Thymus (tissue), 11 donors: ENCODE results near the gene UST. TPM values are rescaled to one million over a fixed set of nuclear protein-coding genes. Genes with fewer than 3 reads are reported as not detected.
A peak's percentile ranks its signal among the peaks of the same experiment; 100 is the strongest.

Experiments used
- DNase-seq, 9 donors: peaks; one replicate each; pipeline ENCODE4 v3.0.0-alpha.2; 2013; ENCODE audit warnings: low spot score in 9 of 9, low read depth in 6 of 9, missing footprints in 1 of 9
- H3K27ac ChIP-seq, 2 donors: one replicate each; pipeline ENCODE4 v1.5.1; 2013; ENCODE audit warnings: control low read depth in 1 of 2, low read depth in 1 of 2, low read length in 1 of 2, mild to moderate bottlenecking in 1 of 2, moderate library complexity in 1 of 2
- H3K27me3 ChIP-seq, 2 donors: one replicate each; pipeline ENCODE4 v1.5.1; 2013; ENCODE audit warnings: low read length in 1 of 2; ENCODE audit not compliant: control insufficient read depth in 2 of 2, insufficient read depth in 1 of 2
- H3K36me3 ChIP-seq, 2 donors: one replicate each; pipeline ENCODE4 v1.5.1; 2013; ENCODE audit warnings: low read length in 1 of 2, mild to moderate bottlenecking in 1 of 2, moderate library complexity in 1 of 2; ENCODE audit not compliant: control insufficient read depth in 2 of 2, insufficient read depth in 2 of 2
- H3K4me1 ChIP-seq, 2 donors: one replicate each; pipeline ENCODE4 v1.5.1; 2013; ENCODE audit warnings: low read length in 2 of 2; ENCODE audit not compliant: control insufficient read depth in 2 of 2, insufficient read depth in 2 of 2
- H3K4me3 ChIP-seq, 2 donors: one replicate each; pipeline ENCODE4 v1.5.1; 2013; ENCODE audit warnings: low read length in 2 of 2, control low read depth in 1 of 2, mild to moderate bottlenecking in 1 of 2
- H3K9me3 ChIP-seq, 2 donors: one replicate each; pipeline ENCODE4 v1.5.1; 2013; ENCODE audit warnings: low read length in 1 of 2, mild to moderate bottlenecking in 1 of 2; ENCODE audit not compliant: control insufficient read depth in 2 of 2, insufficient read depth in 1 of 2
- WGBS: extraction: QIAGEN DNeasy Blood & Tissue Kit; methylation state at CpG from one replicate; pipeline ENCODE4 v1.1.7; 2013; 5-methylcytosine and 5-hydroxymethylcytosine counted together
- polyA plus RNA-seq: library from polyadenylated mRNA; stranded (reverse); fragments of 200-250 nt; gene quantifications from one replicate; pipeline ENCODE4 v1.2.3, GENCODE V29; 2013
- total RNA-seq: library from RNA; stranded (reverse); fragments of 120-200 nt; gene quantifications from one replicate; pipeline ENCODE4 v1.2.4, GENCODE V29; 2013
- donor health status: healthy.

Gene UST
- total and polyA plus RNA-seq, 2 donors, result 6.3 to 8.0 TPM

- 98% methylated on average over 1 of the region's 1 CpG for WGBS
- H3K27ac ChIP-seq, result no peak overlapping the region
- no peaks in the 10 kb centered on the region for H3K27me3 ChIP-seq
- H3K4me3 ChIP-seq, result no peak overlapping the region
- no peaks in the 10 kb centered on the region for H3K9me3 ChIP-seq
- no peaks in the 10 kb centered on the region for H3K36me3 ChIP-seq
- H3K4me1 ChIP-seq, result no peaks in the 10 kb centered on the region
- no peak for DNase-seq
Measured at GRCh38 chr6:148943451-148943850, 196.6 kb downstream of the UST start.

- no peak overlapping the region for H3K4me3 ChIP-seq
- H3K27ac ChIP-seq, result no peak overlapping the region
- 99% methylated on average over 1 of the region's 1 CpG for WGBS
- DNase-seq, result no peak
- no peaks in the 10 kb centered on the region for H3K4me1 ChIP-seq
- no peaks in the 10 kb centered on the region for H3K9me3 ChIP-seq
- no peaks in the 10 kb centered on the region for H3K36me3 ChIP-seq
- no peaks in the 10 kb centered on the region for H3K27me3 ChIP-seq
Measured at GRCh38 chr6:148944608-148945007, 197.8 kb downstream of the UST start.

GRCh38 chr6:148945301-148946021 lies 198.6 kb downstream of the UST start:
- Histone ChIP-seq H3K27ac (no peak overlapping the region), H3K4me1 (no peaks in the 10 kb centered on the region), H3K9me3 (no peaks in the 10 kb centered on the region), H3K27me3 (no peaks in the 10 kb centered on the region), H3K4me3 (no peak overlapping the region), H3K36me3 (no peaks in the 10 kb centered on the region)
- DNase-seq, result no peak
- 96% methylated on average over 8 of the region's 8 CpGs for WGBS

GRCh38 chr6:148947621-148948444 lies 201.0 kb downstream of the UST start:
- Histone ChIP-seq H3K4me3 (no peak overlapping the region), H3K36me3 (no peaks in the 10 kb centered on the region), H3K27ac (peak overlapping the region in 1 of 2 donors; percentile 39), H3K27me3 (no peaks in the 10 kb centered on the region), H3K4me1 (no peaks in the 10 kb centered on the region), H3K9me3 (no peaks in the 10 kb centered on the region)
- peak; percentile 47 to 86 (median 77) for DNase-seq
- 53% methylated on average over 12 of the region's 12 CpGs for WGBS

GRCh38 chr6:148951662-148952061 lies 204.8 kb downstream of the UST start:
- no peak overlapping the region for H3K27ac ChIP-seq
- H3K36me3 ChIP-seq, result no peaks in the 10 kb centered on the region
- peaks cover 2 to 3% of the 10 kb centered on the region in 2 donors for H3K9me3 ChIP-seq
- no peaks in the 10 kb centered on the region for H3K4me1 ChIP-seq
- no peak overlapping the region for H3K4me3 ChIP-seq
- DNase-seq, result no peak
- no peaks in the 10 kb centered on the region for H3K27me3 ChIP-seq
- WGBS, result 95% methylated on average over 6 of the region's 6 CpGs

GRCh38 chr6:148952147-148953035 lies 205.6 kb downstream of the UST start:
- Histone ChIP-seq H3K27ac (no peak overlapping the region), H3K9me3 (peaks cover 2 to 7% of the 10 kb centered on the region in 2 donors), H3K4me3 (no peak overlapping the region), H3K36me3 (no peaks in the 10 kb centered on the region), H3K27me3 (no peaks in the 10 kb centered on the region), H3K4me1 (no peaks in the 10 kb centered on the region)
- 67% methylated on average over 10 of the region's 10 CpGs for WGBS
- DNase-seq, result no peak

GRCh38 chr6:148954461-148954860 lies 207.6 kb downstream of the UST start:
- Histone ChIP-seq H3K27me3 (no peaks in the 10 kb centered on the region), H3K4me1 (no peaks in the 10 kb centered on the region), H3K27ac (no peak overlapping the region), H3K4me3 (no peak overlapping the region), H3K9me3 (peaks cover 2 to 7% of the 10 kb centered on the region in 2 donors), H3K36me3 (no peaks in the 10 kb centered on the region)
- DNase-seq, result no peak
- 95% methylated on average over 6 of the region's 6 CpGs for WGBS

GRCh38 chr6:148954934-148955333 lies 208.1 kb downstream of the UST start:
- no peak overlapping the region for H3K27ac ChIP-seq
- H3K9me3 ChIP-seq, result peaks cover 2 to 7% of the 10 kb centered on the region in 2 donors
- H3K36me3 ChIP-seq, result no peaks in the 10 kb centered on the region
- H3K4me1 ChIP-seq, result no peaks in the 10 kb centered on the region
- 91% methylated on average over 3 of the region's 3 CpGs for WGBS
- H3K27me3 ChIP-seq, result no peaks in the 10 kb centered on the region
- no peak overlapping the region for H3K4me3 ChIP-seq
- DNase-seq, result no peak
